Upper lobe of left lung (tissue), 4 donors: ENCODE data around the gene NSMCE4A.

Experiments used
- CTCF ChIP-seq, 6 experiments: fragments of 450-650 bp in 4 of 6; fragments of 200-600 bp in 2 of 6; sonication (generic) in 2 of 6; IDR thresholded peaks; one replicate each; pipeline ENCODE4 v1.5.1; 2016 to 2019; ENCODE audit warnings: antibody characterized with exemption in 6 of 6
- EP300 ChIP-seq, 4 donors: sonication (generic); formaldehyde crosslinking; IDR thresholded peaks; one replicate each; pipeline ENCODE4 v1.5.1; 2017; ENCODE audit warnings: antibody characterized with exemption in 4 of 4, control low read depth in 2 of 4
- POLR2A ChIP-seq, 4 donors: fragments of 450-650 bp; IDR thresholded peaks; one replicate each; pipeline ENCODE4 v1.5.1; 2016 to 2017; ENCODE audit warnings: antibody characterized with exemption in 4 of 4, mild to moderate bottlenecking in 2 of 4
- POLR2AphosphoS5 ChIP-seq, 2 donors: sonication (generic); formaldehyde crosslinking; IDR thresholded peaks; one replicate each; pipeline ENCODE4 v1.5.1; 2017; ENCODE audit warnings: antibody characterized with exemption in 2 of 2

DNA sequence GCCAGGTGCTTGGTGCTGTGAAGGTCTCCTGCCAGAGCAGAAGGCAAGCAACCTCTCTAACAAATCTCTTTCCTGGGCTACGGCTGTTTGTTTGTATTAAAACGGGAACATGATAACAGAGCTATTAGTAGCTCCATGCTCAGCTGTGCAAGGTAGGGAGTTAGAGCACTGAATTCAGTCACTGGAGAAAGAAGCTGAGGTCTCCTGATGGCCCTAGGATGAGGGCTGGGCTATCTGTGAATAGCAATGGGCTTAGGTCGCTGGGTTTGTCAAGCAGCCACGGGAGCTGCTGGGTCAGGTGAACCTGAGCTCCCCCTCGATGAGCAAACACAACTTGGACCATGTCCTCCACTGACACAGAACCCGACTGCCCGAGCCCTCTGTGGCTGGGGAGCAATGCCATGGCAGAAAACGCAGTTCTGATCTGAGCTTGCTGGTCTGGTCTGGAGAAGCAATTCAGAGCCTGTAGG, 38.3 kb upstream of the NSMCE4A start:
- TF ChIP-seq CTCF (IDR thresholded peaks at IDR 0.05) (no peak), POLR2A (IDR thresholded peaks at IDR 0.05) (no peak), EP300 (IDR thresholded peaks at IDR 0.05) (no peak), POLR2AphosphoS5 (IDR thresholded peaks at IDR 0.05) (no peak)
